ENCODE results near the gene AQP12B. TPM values are rescaled to one million over a fixed set of nuclear protein-coding genes. Genes with fewer than 3 reads are reported as not detected.

Gene AQP12B
- total RNA-seq, 1 experiment from 2014 or later = not detected

- H2BK5ac ChIP-seq (ENCODE audit: insufficient read length, low read length) = no peak overlapping the region
- Mint-ChIP-seq H3K9me3 (peaks cover 34 to 47% of the 10 kb centered on the region in 2 experiments), H3K4me3 (no peak overlapping the region), H3K27ac (no peak overlapping the region), H3K36me3 (ENCODE audit: insufficient read depth in 1 of 3, low read depth in 3 of 3) (peaks cover 0 to 16% (median 0%) of the 10 kb centered on the region in 3 experiments; a peak in 3 of 7 replicates), H3K4me1 (no peaks in the 10 kb centered on the region), H3K27me3 (ENCODE audit: low read depth) (peaks cover 48% of the 10 kb centered on the region)
- H3K4me2 ChIP-seq (ENCODE audit: insufficient read depth, insufficient read length, low read length) = no peak overlapping the region
- H3K56ac ChIP-seq (ENCODE audit: insufficient read length, low read depth, low read length) = no peak overlapping the region
- H3K9ac ChIP-seq (ENCODE audit: extremely low read depth, insufficient read length, low read length) = no peak overlapping the region
- no peak overlapping the region for H4K91ac ChIP-seq (ENCODE audit: insufficient read length, low read depth, low read length)
- H3K9me3 ChIP-seq (ENCODE audit: control insufficient read depth, low read depth, low read length) = peaks cover 9% of the 10 kb centered on the region
- no peaks in the 10 kb centered on the region for H3K79me1 ChIP-seq (ENCODE audit: insufficient read depth, low read depth, low read length, poor library complexity, severe bottlenecking)
- no peak overlapping the region for H2AFZ ChIP-seq (ENCODE audit: low read length)
- H3K79me2 ChIP-seq (ENCODE audit: insufficient read depth, low read length) = no peaks in the 10 kb centered on the region
- WGBS (ENCODE audit: extremely low coverage, insufficient read length, low lambda C conversion rate) = no CpG with 5 or more reads among the region's 17 CpGs
- no peak overlapping the region for H2BK120ac ChIP-seq (ENCODE audit: low read depth, low read length, poor library complexity, severe bottlenecking)
- H3T11ph ChIP-seq (ENCODE audit: low read length) = no peak overlapping the region
- no peaks in the 10 kb centered on the region for H3K4me1 ChIP-seq (ENCODE audit: insufficient read depth, low read length)
- no peaks in the 10 kb centered on the region for H3K23me2 ChIP-seq (ENCODE audit: insufficient read length, low read depth, low read length, poor library complexity, severe bottlenecking)
- no peak overlapping the region for H2AK5ac ChIP-seq (ENCODE audit: insufficient read length, low read length)
- no peak overlapping the region for H3K23ac ChIP-seq (ENCODE audit: insufficient read length, low read depth, low read length)
- no peaks in the 10 kb centered on the region; the same call in 1 of the 2 replicates for H3K27me3 ChIP-seq (ENCODE audit: insufficient read depth, low read length)
- DNase-seq = peak; percentile 10
- no peak overlapping the region for H3K18ac ChIP-seq (ENCODE audit: insufficient read length, low read depth, low read length)
- no peak overlapping the region for H2BK12ac ChIP-seq (ENCODE audit: insufficient read length, low read depth, low read length)
- H4K20me1 ChIP-seq (ENCODE audit: control insufficient read depth, insufficient read depth, insufficient read length) = no peaks in the 10 kb centered on the region
- H2BK20ac ChIP-seq (ENCODE audit: low read depth, low read length, poor library complexity, severe bottlenecking) = no peak overlapping the region
- H3K4ac ChIP-seq (ENCODE audit: low read depth, low read length) = no peak overlapping the region
- H4K8ac ChIP-seq (replicated peaks; ENCODE audit: insufficient read length, low read depth, low read length) = no peak overlapping the region
- no peak for TF ChIP-seq CTCF (conservative IDR thresholded peaks at IDR 0.05)
- H2BK15ac ChIP-seq (ENCODE audit: low read depth, low read length) = no peak overlapping the region
- no peak overlapping the region for H3K14ac ChIP-seq (ENCODE audit: insufficient read depth, low read length)
- no peak overlapping the region for H4K5ac ChIP-seq (ENCODE audit: insufficient read length, low read depth, low read length)
- H3K27ac ChIP-seq (ENCODE audit: insufficient read length, low read depth, low read length) = no peak overlapping the region
These were observed 45.4 kb downstream of the AQP12B start for GRCh38 chr2:240637116-240637900.
